Type B pancreatic cell (in vitro differentiated cells): ENCODE results near the gene BEND7. TPM values are rescaled to one million over a fixed set of nuclear protein-coding genes. Genes with fewer than 3 reads are reported as not detected.
"Not testable (repeated sequence)": the region's sequence is repeated elsewhere in the genome, so short reads cannot be mapped to it uniquely, and the experiment has no call there.

Source experiments
- DNase-seq: peaks from one replicate; pipeline ENCODE4 v3.0.0; 2021; ENCODE audit warnings: mixed read lengths; ENCODE audit not compliant: unreplicated experiment; ENCODE audit errors: extremely low spot score
- H3K27ac Mint-ChIP-seq: 2 replicates; pipeline ENCODE4 v1.8.0; 2021; ENCODE audit warnings: mild to moderate bottlenecking, mixed read lengths
- H3K27me3 Mint-ChIP-seq: 2 replicates; pipeline ENCODE4 v1.8.0; 2021; ENCODE audit warnings: mixed read lengths
- H3K36me3 Mint-ChIP-seq: 2 replicates; pipeline ENCODE4 v1.8.0; 2021; ENCODE audit warnings: mixed read lengths
- H3K4me1 Mint-ChIP-seq: one replicate; pipeline ENCODE4 v1.8.0; 2021; ENCODE audit warnings: mixed read lengths; ENCODE audit not compliant: unreplicated experiment
- H3K4me3 Mint-ChIP-seq: 2 replicates; pipeline ENCODE4 v1.8.0; 2021; ENCODE audit warnings: mild to moderate bottlenecking, mixed read lengths
- H3K9me3 Mint-ChIP-seq: 2 replicates; pipeline ENCODE4 v1.8.0; 2021; ENCODE audit warnings: mixed read lengths
- CTCF ChIP-seq: fragments of 200-600 bp; sonication (generic); conservative IDR thresholded peaks from 2 replicates; pipeline ENCODE4 v1.5.0; 2021; ENCODE audit warnings: antibody characterized with exemption, mild to moderate bottlenecking
- total RNA-seq: library from RNA; stranded (reverse); gene quantifications from 2 replicates; pipeline ENCODE4 v1.2.1, GENCODE V29; 2021; ENCODE audit warnings: low replicate concordance

The BEND7 gene
- total RNA-seq, 1 donor from 2014 or later = 14.1 TPM

- H3K4me3 Mint-ChIP-seq = no peak overlapping the region
- peaks cover 43% of the 10 kb centered on the region for H3K27me3 Mint-ChIP-seq
- H3K9me3 Mint-ChIP-seq = no peaks in the 10 kb centered on the region
- no peak for TF ChIP-seq CTCF
- H3K27ac Mint-ChIP-seq = peak overlapping the region; percentile 55
- H3K4me1 Mint-ChIP-seq = peaks cover 17% of the 10 kb centered on the region
- H3K36me3 Mint-ChIP-seq = no peaks in the 10 kb centered on the region
- no peak for DNase-seq
Measured at GRCh38 chr10:13437026-13437555, 91.7 kb downstream of the BEND7 start.

- H3K4me1 Mint-ChIP-seq, H3K9me3 Mint-ChIP-seq, H3K4me3 Mint-ChIP-seq, DNase-seq, H3K27me3 Mint-ChIP-seq, H3K36me3 Mint-ChIP-seq, H3K27ac Mint-ChIP-seq: not testable (repeated sequence)
Measured at GRCh38 chr10:13427943-13428342, 100.9 kb downstream of the BEND7 start.

- no peaks in the 10 kb centered on the region for H3K36me3 Mint-ChIP-seq
- H3K27ac Mint-ChIP-seq = no peak overlapping the region
- DNase-seq = no peak
- no peaks in the 10 kb centered on the region for H3K4me1 Mint-ChIP-seq
- no peak overlapping the region for H3K4me3 Mint-ChIP-seq
- no peaks in the 10 kb centered on the region for H3K9me3 Mint-ChIP-seq
- H3K27me3 Mint-ChIP-seq = peaks cover 7% of the 10 kb centered on the region
- TF ChIP-seq CTCF = no peak
Measured at GRCh38 chr10:13425397-13425796, 103.4 kb downstream of the BEND7 start.

- no peak for TF ChIP-seq CTCF
- Mint-ChIP-seq H3K9me3 (no peaks in the 10 kb centered on the region), H3K27me3 (peaks cover 4% of the 10 kb centered on the region), H3K4me1 (no peaks in the 10 kb centered on the region), H3K4me3 (no peak overlapping the region), H3K36me3 (no peaks in the 10 kb centered on the region), H3K27ac (no peak overlapping the region)
- no peak for DNase-seq
Measured at GRCh38 chr10:13422800-13423199, 106.0 kb downstream of the BEND7 start.

- no peak for TF ChIP-seq CTCF
- no peaks in the 10 kb centered on the region for H3K9me3 Mint-ChIP-seq
- no peak overlapping the region for H3K4me3 Mint-ChIP-seq
- H3K27ac Mint-ChIP-seq = no peak overlapping the region
- no peaks in the 10 kb centered on the region for H3K36me3 Mint-ChIP-seq
- peaks cover under 1% of the 10 kb centered on the region for H3K27me3 Mint-ChIP-seq
- no peak for DNase-seq
- peaks cover 5% of the 10 kb centered on the region for H3K4me1 Mint-ChIP-seq
Measured at GRCh38 chr10:13421382-13421917, 107.4 kb downstream of the BEND7 start.

- no peaks in the 10 kb centered on the region for H3K9me3 Mint-ChIP-seq
- TF ChIP-seq CTCF = no peak
- H3K36me3 Mint-ChIP-seq = no peaks in the 10 kb centered on the region
- H3K27me3 Mint-ChIP-seq = no peaks in the 10 kb centered on the region
- no peak overlapping the region for H3K4me3 Mint-ChIP-seq
- DNase-seq = no peak
- peaks cover 5% of the 10 kb centered on the region for H3K4me1 Mint-ChIP-seq
- no peak overlapping the region for H3K27ac Mint-ChIP-seq
Measured at GRCh38 chr10:13420532-13421307, 108.1 kb downstream of the BEND7 start.
